Spleen (tissue), 11 donors: ENCODE measurements around the gene RIMS1. TPM values are rescaled to one million over a fixed set of nuclear protein-coding genes. Genes with fewer than 3 reads are reported as not detected.

Source experiments
- DNase-seq: peaks from one replicate; pipeline ENCODE4 v3.0.0-alpha.2; 2020
- H3K27ac ChIP-seq, 8 donors: fragments of 200-600 bp; sonication (generic) in 7 of 8; 1 replicate in 4 of 8; 2 replicates in 4 of 8; pipeline versions ENCODE4 v1.5.0 to v1.8.0; 2016 to 2021; ENCODE audit warnings: inconsistent platforms in 4 of 8, mild to moderate bottlenecking in 4 of 8, moderate library complexity in 1 of 8
- H3K27me3 ChIP-seq, 7 donors: fragments of 200-600 bp; sonication (generic) in 6 of 7; replicated peaks in 1 of 7; 1 replicate in 4 of 7; 2 replicates in 3 of 7; pipeline versions ENCODE4 v1.5.0 to v1.8.0; 2016 to 2021; ENCODE audit warnings: inconsistent platforms in 3 of 7, mild to moderate bottlenecking in 1 of 7
- H3K36me3 ChIP-seq, 6 donors: fragments of 200-600 bp; sonication (generic) in 5 of 6; 1 replicate in 4 of 6; 2 replicates in 2 of 6; pipeline versions ENCODE4 v1.5.0 to v1.8.0; 2016 to 2021; ENCODE audit warnings: inconsistent platforms in 2 of 6
- H3K4me1 ChIP-seq, 6 donors: fragments of 200-600 bp; sonication (generic) in 5 of 6; 1 replicate in 3 of 6; 2 replicates in 3 of 6; pipeline versions ENCODE4 v1.5.0 to v1.8.0; 2016 to 2021; ENCODE audit warnings: inconsistent platforms in 3 of 6
- H3K4me3 ChIP-seq, 8 donors: fragments of 200-600 bp; sonication (generic) in 7 of 8; 1 replicate in 4 of 8; 2 replicates in 4 of 8; pipeline versions ENCODE4 v1.5.0 to v1.8.0; 2016 to 2021; ENCODE audit warnings: inconsistent platforms in 4 of 8, mild to moderate bottlenecking in 4 of 8, moderate library complexity in 2 of 8
- H3K9me3 ChIP-seq, 8 donors: fragments of 200-600 bp; sonication (generic) in 7 of 8; 1 replicate in 4 of 8; 2 replicates in 4 of 8; pipeline versions ENCODE4 v1.5.0 to v1.8.0; 2016 to 2021; ENCODE audit warnings: inconsistent platforms in 4 of 8
- CTCF ChIP-seq, 11 experiments: fragments of 200-600 bp in 7 of 11; fragments of 450-650 bp in 4 of 11; sonication (generic) in 4 of 11; IDR thresholded peaks in 8 of 11; conservative IDR thresholded peaks in 3 of 11; 1 replicate in 7 of 11; 2 replicates in 4 of 11; pipeline versions ENCODE4 v1.4.0 to v1.8.0; 2016 to 2021; ENCODE audit warnings: antibody characterized with exemption in 11 of 11, inconsistent platforms in 4 of 11, mild to moderate bottlenecking in 1 of 11
- POLR2A ChIP-seq, 3 donors: fragments of 450-650 bp; IDR thresholded peaks; one replicate each; pipeline ENCODE4 v1.5.1; 2017; ENCODE audit warnings: antibody characterized with exemption in 3 of 3, mild to moderate bottlenecking in 1 of 3
- POLR2AphosphoS5 ChIP-seq, 3 donors: sonication (generic); formaldehyde crosslinking; IDR thresholded peaks; one replicate each; pipeline ENCODE4 v1.5.1; 2017; ENCODE audit warnings: antibody characterized with exemption in 3 of 3
- WGBS, 5 donors: extraction: QIAGEN DNeasy Blood & Tissue Kit in 3 of 5; methylation state at CpG; one replicate each; pipeline versions ENCODE4 v1.1.5 to v1.1.7; 2013 to 2018; 5-methylcytosine and 5-hydroxymethylcytosine counted together
- intact Hi-C: fragments of 100-400 bp; cut with DNase I; formaldehyde crosslinking; loops from one replicate; pipeline ENCODE4 v1.15.0; 2023; ENCODE audit warnings: low total_unique reads
- polyA plus RNA-seq, 3 donors: library from polyadenylated mRNA; stranded (reverse); fragments of 200-250 nt; gene quantifications; one replicate each; pipeline ENCODE4 v1.2.1, GENCODE V29; 2013
- total RNA-seq, 7 donors: library from RNA; depleted of rRNA in 3 of 7; stranded (reverse); fragments of >200 nt in 3 of 7; fragmentation: NEBNext Ultra II Directional in 4 of 7; extraction: Animal tissue kit (Norgen Biotek cat#: 25700) in 4 of 7; gene quantifications; one replicate each; pipeline versions ENCODE4 v1.1.0 to v1.2.1, GENCODE V29; 2016 to 2021
- donor health status: healthy with polysubstance abuse.
- donor health status: DM: no; HTN: no; CAD: no; lungs with moderate emphysema.
- donor health status: DM: no; HTN: no; CAD: no.
- donor health status: Bipolar disorder and iron deficiency.
- donor health status: healthy.
- donor health status: DM: no; HTN: no; CAD: no.
- donor health status: DM: yes; HTN: yes; CAD: no.

RIMS1 gene
- total and polyA plus RNA-seq, 10 donors: not detected

- no peaks in the 10 kb centered on the region for H3K36me3 ChIP-seq
- H3K4me3 ChIP-seq: no peak overlapping the region
- peaks cover 0 to 4% (median 0%) of the 10 kb centered on the region in 6 donors for H3K4me1 ChIP-seq
- peak; percentile 89 for DNase-seq
- peaks cover 0 to 13% (median 4%) of the 10 kb centered on the region in 7 donors for H3K27me3 ChIP-seq
- TF ChIP-seq CTCF (IDR thresholded peaks at IDR 0.05 in 8 of 11, conservative IDR thresholded peaks at IDR 0.05 in 3 of 11) (peak; percentile 96 to 100 (median 99)), POLR2A (IDR thresholded peaks at IDR 0.05) (no peak), POLR2AphosphoS5 (IDR thresholded peaks at IDR 0.05) (no peak)
- H3K9me3 ChIP-seq: no peaks in the 10 kb centered on the region
- no peak overlapping the region for H3K27ac ChIP-seq
- intact Hi-C loops: loop anchor here (10.0 kb wide), 1 partner anchor 773 kb away; no protein-coding TSS in a partner anchor
- 6 to 12% (median 10%) methylated on average over 7 of the region's 7 CpGs for WGBS, 5 donors
Measured at GRCh38 chr6:72411872-72412708, 525.7 kb downstream of the RIMS1 start.

DNA sequence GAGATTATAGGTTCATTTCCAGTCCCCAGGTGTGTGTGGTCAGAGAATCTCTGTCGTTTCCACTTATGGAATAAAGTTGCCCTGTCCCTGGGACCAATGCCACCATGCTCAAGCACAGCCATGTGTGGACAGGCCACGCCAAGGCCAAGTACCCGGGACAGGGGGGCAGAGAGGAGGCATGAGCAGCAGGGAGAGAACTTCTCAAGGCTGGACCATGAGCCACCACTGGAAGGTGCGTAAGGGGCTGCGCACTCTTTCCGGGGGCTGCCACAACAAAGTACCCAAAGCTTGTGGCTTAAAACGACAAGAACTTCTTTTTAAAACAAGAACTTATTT is 526.3 kb downstream of the RIMS1 start:
- peaks cover 0 to 13% (median 4%) of the 10 kb centered on the region in 7 donors for H3K27me3 ChIP-seq
- no peak overlapping the region for H3K27ac ChIP-seq
- H3K4me1 ChIP-seq: peaks cover 0 to 4% (median 0%) of the 10 kb centered on the region in 6 donors
- 78 to 85% (median 83%) methylated on average over 7 of the region's 7 CpGs for WGBS, 5 donors
- TF ChIP-seq POLR2AphosphoS5 (IDR thresholded peaks at IDR 0.05) (no peak), POLR2A (IDR thresholded peaks at IDR 0.05) (no peak), CTCF (IDR thresholded peaks at IDR 0.05 in 8 of 11, conservative IDR thresholded peaks at IDR 0.05 in 3 of 11) (no peak)
- no peak for DNase-seq
- no peaks in the 10 kb centered on the region for H3K36me3 ChIP-seq
- intact Hi-C loops: loop anchor here (10.0 kb wide), 1 partner anchor 772 kb away; no protein-coding TSS in a partner anchor
- no peaks in the 10 kb centered on the region for H3K9me3 ChIP-seq
- H3K4me3 ChIP-seq: no peak overlapping the region

DNA sequence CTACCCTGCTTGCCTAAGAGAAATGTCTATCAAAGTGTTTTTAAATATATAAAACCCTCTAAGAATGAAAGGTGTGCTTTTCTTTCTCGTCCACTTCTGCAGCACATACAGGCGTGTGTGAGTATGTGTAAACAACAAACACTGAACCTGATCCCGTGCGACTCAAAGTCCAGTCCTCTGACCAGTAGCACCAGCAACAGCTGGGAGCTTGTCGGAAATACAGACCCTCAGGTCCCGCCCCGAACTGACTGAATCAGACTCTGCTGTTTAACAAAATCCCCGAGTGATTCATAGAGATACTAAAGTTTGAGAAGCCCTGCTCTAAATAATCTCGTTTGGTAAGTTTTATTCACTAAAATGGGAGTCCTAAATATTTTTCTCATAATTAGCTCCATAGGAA is 527.5 kb downstream of the RIMS1 start:
- peaks cover 0 to 13% (median 4%) of the 10 kb centered on the region in 7 donors for H3K27me3 ChIP-seq
- DNase-seq: no peak
- no peak overlapping the region for H3K4me3 ChIP-seq
- TF ChIP-seq CTCF (IDR thresholded peaks at IDR 0.05 in 8 of 11, conservative IDR thresholded peaks at IDR 0.05 in 3 of 11) (no peak), POLR2AphosphoS5 (IDR thresholded peaks at IDR 0.05) (no peak), POLR2A (IDR thresholded peaks at IDR 0.05) (no peak)
- 78 to 85% (median 81%) methylated on average over 9 of the region's 9 CpGs for WGBS, 5 donors
- no peak overlapping the region for H3K27ac ChIP-seq
- intact Hi-C loops: loop anchor here (10.0 kb wide), 1 partner anchor 771 kb away; no protein-coding TSS in a partner anchor
- H3K4me1 ChIP-seq: peaks cover 0 to 4% (median 0%) of the 10 kb centered on the region in 6 donors
- H3K36me3 ChIP-seq: no peaks in the 10 kb centered on the region
- H3K9me3 ChIP-seq: no peaks in the 10 kb centered on the region

DNA sequence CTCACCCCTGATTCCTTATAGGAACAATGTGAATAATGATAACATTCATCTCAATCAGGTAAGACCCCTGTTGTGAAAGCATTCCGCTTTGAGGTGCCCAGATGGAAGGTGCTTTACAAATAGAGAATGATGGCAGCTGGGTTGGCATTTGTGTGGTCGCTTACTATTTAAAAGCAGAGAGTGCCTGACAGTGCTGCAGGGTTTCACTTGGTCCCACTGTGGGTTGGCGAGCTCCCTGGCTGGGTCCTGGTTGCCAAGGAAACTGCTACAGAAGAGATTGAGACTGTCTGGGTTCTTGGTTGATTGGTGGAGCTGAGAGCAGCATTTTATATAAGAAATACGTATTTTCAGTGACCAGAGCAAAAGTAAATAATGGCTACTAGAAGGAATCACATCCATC is 528.3 kb downstream of the RIMS1 start:
- Histone ChIP-seq H3K9me3 (no peaks in the 10 kb centered on the region), H3K4me3 (no peak overlapping the region), H3K36me3 (no peaks in the 10 kb centered on the region), H3K4me1 (peaks cover 0 to 4% (median 0%) of the 10 kb centered on the region in 6 donors), H3K27ac (no peak overlapping the region), H3K27me3 (peaks cover 0 to 13% (median 4%) of the 10 kb centered on the region in 7 donors)
- intact Hi-C loops: loop anchor here (10.0 kb wide), 1 partner anchor 770 kb away; no protein-coding TSS in a partner anchor
- 74 to 84% (median 79%) methylated on average over 4 of the region's 4 CpGs for WGBS, 5 donors
- DNase-seq: no peak
- no peak for TF ChIP-seq POLR2AphosphoS5 (IDR thresholded peaks at IDR 0.05)
- TF ChIP-seq POLR2A (IDR thresholded peaks at IDR 0.05): no peak
- no peak for TF ChIP-seq CTCF (IDR thresholded peaks at IDR 0.05 in 8 of 11, conservative IDR thresholded peaks at IDR 0.05 in 3 of 11)
